Neutrophil (primary cell): ENCODE results near the gene LDLRAD4.

ENCODE experiments used
- H3K27ac ChIP-seq: fragments of 200-600 bp; sonication (generic); 2 replicates; pipeline ENCODE4 v1.5.1; 2016; ENCODE audit warnings: mild to moderate bottlenecking, moderate library complexity
- H3K27me3 ChIP-seq: fragments of 200-600 bp; sonication (generic); 2 replicates; pipeline ENCODE4 v1.6.0; 2016; ENCODE audit warnings: mild to moderate bottlenecking
- H3K36me3 ChIP-seq: fragments of 200-600 bp; sonication (generic); 2 replicates; pipeline ENCODE4 v1.5.1; 2017
- H3K4me1 ChIP-seq, 2 experiments: fragments of 200-600 bp in 1 of 2; sonication (generic) in 1 of 2; 1 replicate in 1 of 2; 2 replicates in 1 of 2; pipeline versions ENCODE4 v1.5.1 to v1.6.1; 2013 to 2016; ENCODE audit warnings: low read depth in 1 of 2, low read length in 1 of 2, mild to moderate bottlenecking in 1 of 2, moderate library complexity in 1 of 2; ENCODE audit not compliant: control insufficient read depth in 1 of 2, insufficient read depth in 1 of 2
- H3K4me3 ChIP-seq, 2 experiments: fragments of 200-600 bp in 1 of 2; sonication (generic) in 1 of 2; 1 replicate in 1 of 2; 2 replicates in 1 of 2; pipeline ENCODE4 v1.5.1; 2013 to 2016; ENCODE audit warnings: low read depth in 1 of 2, low read length in 1 of 2, mild to moderate bottlenecking in 1 of 2, moderate library complexity in 1 of 2
- H3K9me3 ChIP-seq: fragments of 200-600 bp; sonication (generic); 2 replicates; pipeline ENCODE4 v1.5.1; 2016
- CTCF ChIP-seq: fragments of 200-600 bp; sonication (generic); IDR thresholded peaks from 2 replicates; pipeline ENCODE4 v1.5.1; 2016; ENCODE audit warnings: antibody characterized with exemption

Gene LDLRAD4

GRCh38 chr18:13653746-13654433 lies 435.3 kb downstream of the LDLRAD4 start:
- Histone ChIP-seq H3K4me1 (no peaks in the 10 kb centered on the region), H3K27me3 (no peaks in the 10 kb centered on the region), H3K4me3 (no peak overlapping the region), H3K9me3 (no peaks in the 10 kb centered on the region), H3K27ac (no peak overlapping the region), H3K36me3 (no peaks in the 10 kb centered on the region)
- no peak for TF ChIP-seq CTCF

GRCh38 chr18:13657974-13658373 lies 439.4 kb downstream of the LDLRAD4 start:
- no peak for TF ChIP-seq CTCF
- Histone ChIP-seq H3K36me3 (no peaks in the 10 kb centered on the region), H3K9me3 (no peaks in the 10 kb centered on the region), H3K27me3 (no peaks in the 10 kb centered on the region), H3K27ac (no peak overlapping the region), H3K4me1 (no peaks in the 10 kb centered on the region), H3K4me3 (no peak overlapping the region)

GRCh38 chr18:13658436-13659204 lies 440.1 kb downstream of the LDLRAD4 start:
- H3K27ac ChIP-seq, result no peak overlapping the region
- H3K4me1 ChIP-seq, result no peaks in the 10 kb centered on the region
- no peak overlapping the region for H3K4me3 ChIP-seq
- no peaks in the 10 kb centered on the region for H3K36me3 ChIP-seq
- TF ChIP-seq CTCF, result no peak
- H3K27me3 ChIP-seq, result no peaks in the 10 kb centered on the region
- no peaks in the 10 kb centered on the region for H3K9me3 ChIP-seq

- no peak overlapping the region for H3K4me3 ChIP-seq
- H3K27me3 ChIP-seq, result no peaks in the 10 kb centered on the region
- H3K9me3 ChIP-seq, result no peaks in the 10 kb centered on the region
Observed at GRCh38 chr18:13660510-13660909, 441.9 kb downstream of the LDLRAD4 start.

More at GRCh38 chr18:13660510-13660909, 441.9 kb downstream of the LDLRAD4 start:
- Histone ChIP-seq H3K4me1 (no peaks in the 10 kb centered on the region), H3K36me3 (no peaks in the 10 kb centered on the region), H3K27ac (no peak overlapping the region)
- TF ChIP-seq CTCF, result no peak
